ENCODE results near the gene CD40.
A peak's percentile ranks its signal among the peaks of the same experiment; 100 is the strongest.

CD40 gene

DNA sequence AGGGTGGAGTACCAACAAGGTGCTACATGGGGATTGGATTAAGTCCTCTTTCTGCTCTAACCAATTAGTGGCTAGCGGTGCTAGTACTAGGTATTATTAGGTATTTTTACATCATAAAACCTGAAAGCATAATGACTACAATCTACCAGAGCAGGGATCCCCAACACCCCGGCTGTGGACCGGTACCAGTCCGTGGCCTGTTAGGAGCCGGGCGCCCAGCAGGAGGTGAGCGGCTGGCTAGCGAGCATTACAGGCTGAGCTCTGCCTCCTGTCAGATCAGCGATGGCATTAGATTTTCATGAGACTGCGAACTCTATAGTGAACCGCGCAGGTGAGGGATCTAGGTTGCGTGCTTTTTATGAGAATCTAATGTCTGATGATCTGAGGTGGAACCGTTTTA lies 9.1 kb upstream of the CD40 start:
- H3K27ac Mint-ChIP-seq = no peak overlapping the region
- H3K4me1 Mint-ChIP-seq (ENCODE audit: low read depth) = no peaks in the 10 kb centered on the region
- no peak overlapping the region for H3K4me3 Mint-ChIP-seq
- no peaks in the 10 kb centered on the region for H3K9me3 Mint-ChIP-seq
- H3K27me3 Mint-ChIP-seq (ENCODE audit: low read depth) = peaks cover 46% of the 10 kb centered on the region
- H3K36me3 Mint-ChIP-seq (ENCODE audit: low read depth) = no peaks in the 10 kb centered on the region

DNA sequence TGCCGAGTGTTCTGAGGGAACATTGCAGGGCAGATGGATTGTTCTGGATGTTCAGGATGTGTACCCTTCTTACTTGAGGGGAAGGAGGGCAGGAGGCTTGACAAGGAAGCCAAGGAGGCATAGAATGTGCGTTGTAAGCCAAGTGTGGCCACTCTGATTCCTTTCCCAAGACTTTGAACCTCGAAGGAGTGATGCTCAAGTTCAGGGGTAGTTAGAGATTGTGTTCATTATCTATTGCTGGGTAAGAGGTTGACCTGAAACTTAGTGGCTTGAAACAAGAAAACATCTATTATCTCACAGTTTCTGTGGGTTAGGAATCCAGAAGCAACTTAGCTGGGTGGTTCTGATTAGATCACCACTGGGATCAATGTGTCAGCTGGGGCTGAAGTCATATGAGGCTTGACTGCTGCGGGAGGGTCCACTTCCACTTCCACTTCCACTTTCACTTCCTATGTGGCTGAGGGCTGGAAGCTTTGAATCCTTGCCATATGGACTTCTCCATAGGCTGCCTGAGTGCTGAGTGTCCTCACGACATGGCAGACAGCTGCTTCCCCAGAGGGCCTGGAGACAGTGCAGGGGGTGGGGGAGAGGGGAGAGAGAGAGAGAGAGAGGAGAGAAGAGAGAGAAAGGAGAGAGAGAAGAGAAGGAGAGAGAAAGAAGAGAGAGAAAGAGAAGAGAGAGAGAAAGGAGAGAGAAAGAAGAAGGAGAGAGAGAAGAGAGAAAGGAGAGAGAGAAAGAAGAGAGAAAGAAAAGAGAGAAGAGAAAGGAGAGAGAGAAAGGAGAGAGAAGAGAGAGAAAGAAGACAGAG lies 6.9 kb upstream of the CD40 start:
- H3K27ac Mint-ChIP-seq = no peak overlapping the region

DNA sequence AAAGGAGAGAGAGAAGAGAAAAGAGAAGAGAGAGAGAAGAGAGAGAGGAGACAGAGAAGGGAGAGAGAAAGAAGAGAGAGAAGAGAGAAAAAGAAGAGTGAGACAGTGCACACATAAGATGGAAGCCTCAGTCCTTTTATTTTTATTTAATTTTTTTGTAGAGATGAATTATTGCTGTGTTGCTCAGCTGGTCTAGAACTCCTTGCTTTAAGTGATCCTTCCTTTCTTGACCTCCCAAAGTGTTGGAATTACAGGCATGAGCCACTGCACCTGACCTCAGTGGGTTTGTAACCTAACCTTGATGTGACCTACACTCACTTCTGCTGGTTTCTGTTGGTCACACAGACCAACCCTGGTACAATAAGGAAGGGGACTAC lies 6.3 kb upstream of the CD40 start:
- peaks cover 49% of the 10 kb centered on the region for H3K27me3 Mint-ChIP-seq (ENCODE audit: low read depth)
- no peaks in the 10 kb centered on the region for H3K9me3 Mint-ChIP-seq

More for the DNA sequence above, 6.9 kb upstream of the CD40 start:
- Mint-ChIP-seq H3K4me1 (ENCODE audit: low read depth) (no peaks in the 10 kb centered on the region), H3K27me3 (ENCODE audit: low read depth) (peaks cover 50% of the 10 kb centered on the region), H3K36me3 (ENCODE audit: low read depth) (no peaks in the 10 kb centered on the region), H3K4me3 (no peak overlapping the region), H3K9me3 (no peaks in the 10 kb centered on the region)

GRCh38 chr20:46112430-46113112 lies 5.5 kb upstream of the CD40 start:
- no peak overlapping the region for H3K4me3 Mint-ChIP-seq
- no peaks in the 10 kb centered on the region for H3K4me1 Mint-ChIP-seq (ENCODE audit: low read depth)
- H3K27me3 Mint-ChIP-seq (ENCODE audit: low read depth) = peaks cover 42% of the 10 kb centered on the region
- H3K9me3 Mint-ChIP-seq = no peaks in the 10 kb centered on the region
- H3K36me3 Mint-ChIP-seq (ENCODE audit: low read depth) = no peaks in the 10 kb centered on the region
- no peak overlapping the region for H3K27ac Mint-ChIP-seq

More for the DNA sequence above, 6.3 kb upstream of the CD40 start:
- Mint-ChIP-seq H3K27ac (no peak overlapping the region), H3K36me3 (ENCODE audit: low read depth) (no peaks in the 10 kb centered on the region), H3K4me3 (no peak overlapping the region), H3K4me1 (ENCODE audit: low read depth) (no peaks in the 10 kb centered on the region)

DNA sequence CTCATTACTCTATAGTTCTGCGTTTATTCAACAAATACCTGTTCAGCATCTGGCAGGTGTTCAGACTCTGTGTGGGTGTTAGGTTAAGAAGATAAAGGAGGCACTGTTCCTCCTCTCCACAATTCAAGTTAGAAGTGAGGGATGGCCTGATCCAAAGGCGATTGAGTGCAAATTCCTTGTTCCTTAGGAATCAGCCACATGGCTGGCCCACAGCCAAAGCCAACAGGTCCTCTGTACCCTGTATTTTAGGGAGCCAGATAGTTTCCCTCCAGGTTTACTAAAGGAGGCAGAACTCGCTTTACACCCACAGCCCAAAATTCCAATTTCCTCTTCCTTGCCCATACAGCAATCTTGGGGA lies 5.0 kb upstream of the CD40 start:
- H3K9me3 Mint-ChIP-seq = no peaks in the 10 kb centered on the region
- peaks cover 42% of the 10 kb centered on the region for H3K27me3 Mint-ChIP-seq (ENCODE audit: low read depth)
- H3K4me3 Mint-ChIP-seq = no peak overlapping the region
- no peaks in the 10 kb centered on the region for H3K36me3 Mint-ChIP-seq (ENCODE audit: low read depth)
- H3K27ac Mint-ChIP-seq = no peak overlapping the region
- peaks cover under 1% of the 10 kb centered on the region for H3K4me1 Mint-ChIP-seq (ENCODE audit: low read depth)

DNA sequence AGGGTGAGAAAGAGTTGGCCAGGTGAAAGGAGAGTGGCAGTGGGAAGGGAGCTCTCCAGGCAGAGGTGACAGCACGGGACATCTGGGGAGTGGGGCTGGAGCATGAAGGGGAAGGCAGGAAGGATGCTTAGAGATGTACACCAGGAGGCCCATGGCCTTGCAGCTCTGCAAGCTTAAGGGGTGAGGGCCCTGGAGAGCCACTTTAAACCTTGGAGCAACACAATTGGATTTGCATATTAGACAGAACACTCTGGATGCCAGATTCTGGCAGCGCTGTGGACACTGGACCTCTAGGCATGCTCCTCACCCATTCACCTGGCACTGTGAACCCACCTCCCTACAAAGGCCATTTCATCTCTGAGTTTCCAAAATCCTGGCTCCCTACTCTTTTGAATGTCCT lies 3.7 kb upstream of the CD40 start:
- Mint-ChIP-seq H3K27ac (no peak overlapping the region), H3K9me3 (no peaks in the 10 kb centered on the region), H3K4me3 (no peak overlapping the region)

DNA sequence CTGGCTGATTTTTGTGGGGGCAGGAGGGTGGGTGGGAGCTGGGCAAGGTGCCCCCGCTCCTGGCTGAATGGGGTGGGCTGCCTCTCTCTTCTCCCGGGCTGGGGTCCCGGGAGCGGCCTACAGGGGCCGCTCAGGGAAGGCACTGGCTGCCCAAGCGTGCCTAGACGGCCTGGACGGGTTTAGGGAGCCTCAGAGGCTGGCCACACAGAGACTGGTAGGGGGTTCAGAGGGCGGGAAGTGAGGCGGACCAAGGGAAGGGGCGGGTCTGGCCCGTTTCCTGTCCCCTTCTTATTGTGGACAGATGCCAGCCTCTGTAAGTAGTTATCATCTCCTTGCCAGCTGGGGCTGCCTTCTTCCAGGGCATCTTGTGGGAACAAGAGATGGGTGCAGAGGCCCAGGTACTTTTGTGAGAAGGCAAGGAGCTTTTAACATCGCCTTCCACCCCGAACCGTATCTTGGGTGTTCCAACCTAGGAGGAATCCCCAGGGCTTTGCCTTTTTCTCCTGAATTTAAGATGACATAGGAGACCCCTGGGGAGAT lies 437 bp downstream of the CD40 start:
- H3K36me3 Mint-ChIP-seq (ENCODE audit: low read depth) = no peaks in the 10 kb centered on the region
- no peak overlapping the region for H3K27ac Mint-ChIP-seq
- H3K27me3 Mint-ChIP-seq (ENCODE audit: low read depth) = peaks cover 17% of the 10 kb centered on the region
- H3K4me3 Mint-ChIP-seq = peak overlapping the region; percentile 92
- H3K4me1 Mint-ChIP-seq (ENCODE audit: low read depth) = peaks cover 10% of the 10 kb centered on the region
- H3K9me3 Mint-ChIP-seq = no peaks in the 10 kb centered on the region

More for the DNA sequence above, 3.7 kb upstream of the CD40 start:
- Mint-ChIP-seq H3K27me3 (ENCODE audit: low read depth) (peaks cover 33% of the 10 kb centered on the region), H3K36me3 (ENCODE audit: low read depth) (no peaks in the 10 kb centered on the region), H3K4me1 (ENCODE audit: low read depth) (peaks cover 4% of the 10 kb centered on the region)

DNA sequence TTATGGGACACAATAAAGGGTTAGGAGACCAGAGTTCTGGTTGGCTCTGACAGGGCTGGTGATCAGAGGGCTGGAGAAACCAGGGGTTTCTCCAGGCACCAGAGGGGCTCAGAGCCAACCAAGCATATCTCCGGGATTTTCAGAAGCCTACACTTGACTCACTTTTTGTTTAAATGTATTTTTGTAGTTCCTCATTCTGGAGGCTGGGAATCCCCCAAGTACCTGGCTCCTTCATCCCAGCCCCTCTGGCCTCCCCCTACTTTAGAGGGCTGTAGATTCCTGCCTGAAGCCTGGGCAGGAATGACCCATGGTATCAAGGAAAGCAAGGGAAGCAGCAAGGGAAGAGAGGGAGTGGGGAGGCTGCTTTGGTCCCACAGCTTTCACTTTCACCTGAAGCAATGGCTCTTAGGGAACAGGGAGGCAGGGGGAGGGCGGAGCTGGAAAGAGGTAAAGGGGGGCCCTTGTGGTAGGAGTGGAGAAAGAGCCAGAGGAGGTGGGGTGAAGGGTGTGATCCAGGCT lies 973 bp downstream of the CD40 start:
- H3K36me3 Mint-ChIP-seq (ENCODE audit: low read depth) = no peaks in the 10 kb centered on the region
- peaks cover 10% of the 10 kb centered on the region for H3K4me1 Mint-ChIP-seq (ENCODE audit: low read depth)
- H3K27ac Mint-ChIP-seq = no peak overlapping the region
- H3K9me3 Mint-ChIP-seq = no peaks in the 10 kb centered on the region
- no peak overlapping the region for H3K4me3 Mint-ChIP-seq
- peaks cover 13% of the 10 kb centered on the region for H3K27me3 Mint-ChIP-seq (ENCODE audit: low read depth)

GRCh38 chr20:46119547-46119946 lies 1.4 kb downstream of the CD40 start:
- Mint-ChIP-seq H3K4me3 (no peak overlapping the region), H3K4me1 (ENCODE audit: low read depth) (peaks cover 10% of the 10 kb centered on the region), H3K36me3 (ENCODE audit: low read depth) (no peaks in the 10 kb centered on the region), H3K27me3 (ENCODE audit: low read depth) (peaks cover 9% of the 10 kb centered on the region), H3K27ac (no peak overlapping the region), H3K9me3 (no peaks in the 10 kb centered on the region)

- H3K9me3 Mint-ChIP-seq = no peaks in the 10 kb centered on the region
- H3K4me3 Mint-ChIP-seq = no peak overlapping the region
- peaks cover 10% of the 10 kb centered on the region for H3K4me1 Mint-ChIP-seq (ENCODE audit: low read depth)
- H3K27ac Mint-ChIP-seq = no peak overlapping the region
- H3K36me3 Mint-ChIP-seq (ENCODE audit: low read depth) = no peaks in the 10 kb centered on the region
- peaks cover 5% of the 10 kb centered on the region for H3K27me3 Mint-ChIP-seq (ENCODE audit: low read depth)
These were observed 2.0 kb downstream of the CD40 start for GRCh38 chr20:46120136-46120535.

GRCh38 chr20:46121184-46121930 lies 3.2 kb downstream of the CD40 start:
- no peak overlapping the region for H3K27ac Mint-ChIP-seq
- no peaks in the 10 kb centered on the region for H3K9me3 Mint-ChIP-seq
- no peaks in the 10 kb centered on the region for H3K36me3 Mint-ChIP-seq (ENCODE audit: low read depth)
- no peak overlapping the region for H3K4me3 Mint-ChIP-seq
- peaks cover 3% of the 10 kb centered on the region for H3K27me3 Mint-ChIP-seq (ENCODE audit: low read depth)
- peaks cover 10% of the 10 kb centered on the region for H3K4me1 Mint-ChIP-seq (ENCODE audit: low read depth)

GRCh38 chr20:46122071-46122470 lies 4.0 kb downstream of the CD40 start:
- no peak overlapping the region for H3K4me3 Mint-ChIP-seq
- H3K36me3 Mint-ChIP-seq (ENCODE audit: low read depth) = no peaks in the 10 kb centered on the region
- no peaks in the 10 kb centered on the region for H3K9me3 Mint-ChIP-seq
- peaks cover 3% of the 10 kb centered on the region for H3K27me3 Mint-ChIP-seq (ENCODE audit: low read depth)
- peaks cover 10% of the 10 kb centered on the region for H3K4me1 Mint-ChIP-seq (ENCODE audit: low read depth)
- H3K27ac Mint-ChIP-seq = no peak overlapping the region

- no peaks in the 10 kb centered on the region for H3K9me3 Mint-ChIP-seq
- no peak overlapping the region for H3K4me3 Mint-ChIP-seq
- no peak overlapping the region for H3K27ac Mint-ChIP-seq
- peaks cover 10% of the 10 kb centered on the region for H3K4me1 Mint-ChIP-seq (ENCODE audit: low read depth)
- H3K36me3 Mint-ChIP-seq (ENCODE audit: low read depth) = no peaks in the 10 kb centered on the region
- H3K27me3 Mint-ChIP-seq (ENCODE audit: low read depth) = peaks cover 3% of the 10 kb centered on the region
These were observed 4.7 kb downstream of the CD40 start for GRCh38 chr20:46122516-46123481.

All from T-helper 1 cell treated with Interleukin-12 subunit alpha and Interleukin-12 subunit beta and Interleukin-4 antibody, amounts not matched to agents 30 μg/mL and 1 μg/mL, for 36 hours (primary cell).